GM12875 (cell line): Measurements from ENCODE around the gene LDLRAD3.

ENCODE experiments used
- H3K4me3 ChIP-seq: one replicate; pipeline ENCODE4 v1.5.1; 2011; ENCODE audit warnings: low read depth, low read length, control low read depth
- CTCF ChIP-seq: IDR thresholded peaks from 2 replicates; pipeline ENCODE4 v1.5.1; 2011; ENCODE audit warnings: low read depth, mild to moderate bottlenecking, control low read depth, inconsistent platforms, low read length, moderate library complexity, borderline replicate concordance; ENCODE audit not compliant: insufficient read depth

LDLRAD3 gene

GRCh38 chr11:36222831-36223635, 279.2 kb downstream of the LDLRAD3 start:
- TF ChIP-seq CTCF = no peak

GRCh38 chr11:36224209-36224882, 280.5 kb downstream of the LDLRAD3 start:
- no peak overlapping the region for H3K4me3 ChIP-seq
- TF ChIP-seq CTCF = no peak

More at GRCh38 chr11:36222831-36223635, 279.2 kb downstream of the LDLRAD3 start:
- H3K4me3 ChIP-seq = no peak overlapping the region

- TF ChIP-seq CTCF = no peak
- no peak overlapping the region for H3K4me3 ChIP-seq
Measured at GRCh38 chr11:36227044-36227443, 283.2 kb downstream of the LDLRAD3 start.

- TF ChIP-seq CTCF = no peak
Measured at GRCh38 chr11:36228689-36229088, 284.8 kb downstream of the LDLRAD3 start.

DNA sequence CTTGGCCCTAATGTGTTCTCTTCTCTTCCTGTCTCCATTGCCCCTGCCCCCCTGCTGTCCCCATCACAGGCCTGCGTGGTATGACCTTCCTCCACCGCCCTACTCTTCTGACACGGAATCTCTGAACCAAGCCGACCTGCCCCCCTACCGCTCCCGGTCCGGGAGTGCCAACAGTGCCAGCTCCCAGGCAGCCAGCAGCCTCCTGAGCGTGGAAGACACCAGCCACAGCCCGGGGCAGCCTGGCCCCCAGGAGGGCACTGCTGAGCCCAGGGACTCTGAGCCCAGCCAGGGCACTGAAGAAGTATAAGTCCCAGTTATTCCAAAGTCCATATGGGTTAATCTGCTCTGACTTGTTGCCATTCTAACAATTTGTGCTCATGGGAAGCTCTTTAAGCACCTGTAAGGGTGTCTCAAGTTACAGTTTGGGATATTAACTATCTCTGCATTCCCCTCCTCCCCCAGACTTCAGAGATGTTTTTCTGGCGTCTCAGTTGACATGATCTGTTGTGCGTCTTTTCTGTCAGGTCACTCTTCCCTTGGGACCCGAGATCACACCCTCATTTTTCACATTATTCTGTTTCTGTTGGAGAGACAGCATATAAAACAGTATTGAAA, 285.3 kb downstream of the LDLRAD3 start:
- TF ChIP-seq CTCF = no peak
- H3K4me3 ChIP-seq = no peak overlapping the region

More at GRCh38 chr11:36228689-36229088, 284.8 kb downstream of the LDLRAD3 start:
- no peak overlapping the region for H3K4me3 ChIP-seq

DNA sequence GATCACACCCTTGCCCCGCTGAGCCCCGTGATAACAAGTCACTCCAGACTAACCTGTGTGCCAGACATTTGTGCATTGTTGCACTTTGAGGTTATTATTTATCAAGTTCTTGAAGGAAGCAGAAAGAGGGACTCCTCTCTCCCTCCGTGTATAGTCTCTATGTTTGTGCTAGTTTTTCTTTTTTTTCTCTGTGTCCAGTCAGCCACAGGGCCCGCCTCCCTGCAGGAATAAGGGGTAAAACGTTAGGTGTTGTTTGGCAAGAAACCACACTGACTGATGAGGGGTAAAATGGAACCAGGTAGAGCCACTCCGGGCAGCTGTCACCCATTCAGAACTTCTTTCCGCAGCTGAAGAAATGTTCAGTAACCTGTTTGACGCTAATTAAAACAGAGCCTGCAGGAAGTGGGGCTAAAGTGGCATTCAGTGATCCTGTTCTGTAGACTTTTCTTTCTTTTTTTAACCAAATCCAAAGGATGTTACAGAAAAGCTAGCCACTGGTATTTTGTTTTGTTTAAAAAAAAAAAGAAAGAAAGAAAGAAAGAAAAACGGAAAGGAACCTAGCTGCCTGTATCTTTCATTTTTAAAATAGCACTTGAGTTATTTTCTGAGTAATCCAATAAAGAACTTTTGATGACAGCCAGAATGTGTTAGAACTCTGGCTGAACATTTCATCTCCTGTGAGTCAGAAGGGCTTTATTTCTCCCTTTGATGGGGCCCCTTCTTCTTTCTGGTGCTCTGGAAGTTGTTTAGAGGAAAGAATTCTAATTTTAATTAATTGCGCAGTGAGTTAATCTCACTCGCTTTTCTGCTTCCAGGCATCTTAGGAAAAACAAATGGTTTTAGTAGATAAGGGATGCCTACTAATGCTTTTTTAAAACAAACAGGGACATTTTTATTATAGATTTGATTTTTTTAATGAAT, 287.2 kb downstream of the LDLRAD3 start:
- TF ChIP-seq CTCF = no peak
- H3K4me3 ChIP-seq = no peak overlapping the region
